Esophagus muscularis mucosa (tissue), 3 donors: ENCODE measurements around the gene TRPM3.

Source experiments
- CTCF ChIP-seq, 3 experiments: fragments of 200-600 bp in 2 of 3; fragments of 450-650 bp in 1 of 3; sonication (generic) in 2 of 3; IDR thresholded peaks; one replicate each; pipeline ENCODE4 v1.5.1; 2017 to 2019; ENCODE audit warnings: antibody characterized with exemption in 3 of 3, mild to moderate bottlenecking in 2 of 3, moderate library complexity in 1 of 3
- POLR2A ChIP-seq: fragments of 450-650 bp; IDR thresholded peaks from one replicate; pipeline ENCODE4 v1.6.1; 2017; ENCODE audit warnings: antibody characterized with exemption, moderate library complexity, mild to moderate bottlenecking, low read depth
- POLR2AphosphoS5 ChIP-seq, 2 donors: sonication (generic); formaldehyde crosslinking; IDR thresholded peaks; one replicate each; pipeline ENCODE4 v1.6.1; 2017; ENCODE audit warnings: antibody characterized with exemption in 2 of 2

DNA sequence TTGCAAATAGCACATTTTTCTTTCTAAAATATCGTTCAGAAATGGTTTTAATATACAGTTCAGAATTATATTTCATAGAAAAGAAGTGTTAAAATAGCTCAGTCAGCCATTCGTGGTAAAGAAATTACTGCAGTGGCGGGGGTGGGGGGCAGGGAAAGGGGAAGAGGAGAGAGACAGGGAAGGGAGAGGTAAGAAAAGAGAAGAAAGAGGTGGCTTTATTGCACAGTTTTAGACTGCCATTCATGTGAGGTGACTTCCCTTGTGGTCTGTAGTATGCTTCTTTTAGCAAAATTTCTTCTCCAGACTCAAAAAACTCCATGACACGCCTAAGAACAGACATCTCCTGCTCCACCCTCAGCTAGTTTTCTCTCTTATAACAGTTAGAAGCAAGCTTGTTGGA lies 259.6 kb downstream of the TRPM3 start:
- TF ChIP-seq CTCF (IDR thresholded peaks at IDR 0.05), result no peak
- TF ChIP-seq POLR2AphosphoS5 (IDR thresholded peaks at IDR 0.05), result no peak
- no peak for TF ChIP-seq POLR2A
